ENCODE data around the gene ANKS1A.

The ANKS1A gene

GRCh38 chr6:35034411-35035191, 145.5 kb downstream of the ANKS1A start:
- H3K4me3 ChIP-seq (ENCODE audit: low read depth, low read length) = no peak overlapping the region

GRCh38 chr6:35035481-35036030, 146.5 kb downstream of the ANKS1A start:
- no peak overlapping the region for H3K4me3 ChIP-seq (ENCODE audit: low read depth, low read length)

- no peak overlapping the region for H3K4me3 ChIP-seq (ENCODE audit: low read depth, low read length)
These were observed 147.2 kb downstream of the ANKS1A start for GRCh38 chr6:35036059-35036827.

DNA sequence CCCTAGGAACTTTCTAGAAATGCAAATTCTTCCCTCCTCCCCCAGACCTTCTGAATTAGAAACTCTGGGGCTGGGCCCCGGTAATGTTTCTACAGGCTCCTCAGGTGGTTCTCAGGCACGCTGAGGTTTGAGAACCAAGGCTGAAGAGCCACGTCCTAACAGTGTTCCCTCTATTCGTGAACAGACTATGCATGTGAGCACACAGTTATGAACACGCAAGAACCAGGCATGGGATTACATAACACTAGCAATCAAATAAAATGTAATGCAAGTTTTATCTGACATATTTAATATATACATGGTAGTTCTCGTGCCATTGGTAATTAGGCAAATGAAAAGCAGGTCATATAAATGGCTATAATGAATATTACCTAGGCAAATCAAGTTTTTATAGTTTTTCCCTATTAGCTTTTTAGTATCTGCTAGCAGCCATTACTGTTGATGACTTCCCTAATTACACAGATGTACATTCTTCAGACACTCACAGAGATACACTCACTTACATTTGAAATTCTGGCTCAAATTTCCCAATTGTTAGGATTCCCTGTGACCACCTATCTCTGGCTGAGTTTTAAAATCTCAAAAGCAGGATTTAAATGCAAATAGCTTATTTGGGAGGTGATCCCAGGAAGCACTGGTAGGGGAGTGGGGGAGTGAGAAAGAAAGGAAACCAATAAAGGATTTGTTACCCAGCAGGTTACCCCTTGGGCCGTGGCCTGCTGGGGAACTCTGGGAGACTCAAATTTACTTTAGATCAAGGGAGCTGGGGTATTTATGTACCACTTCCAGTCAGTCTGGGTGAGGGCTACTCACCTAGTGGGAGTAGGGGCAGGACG, 148.0 kb downstream of the ANKS1A start:
- no peak overlapping the region for H3K4me3 ChIP-seq (ENCODE audit: low read depth, low read length)

GRCh38 chr6:35037664-35038038, 148.6 kb downstream of the ANKS1A start:
- no peak overlapping the region for H3K4me3 ChIP-seq (ENCODE audit: low read depth, low read length)

DNA sequence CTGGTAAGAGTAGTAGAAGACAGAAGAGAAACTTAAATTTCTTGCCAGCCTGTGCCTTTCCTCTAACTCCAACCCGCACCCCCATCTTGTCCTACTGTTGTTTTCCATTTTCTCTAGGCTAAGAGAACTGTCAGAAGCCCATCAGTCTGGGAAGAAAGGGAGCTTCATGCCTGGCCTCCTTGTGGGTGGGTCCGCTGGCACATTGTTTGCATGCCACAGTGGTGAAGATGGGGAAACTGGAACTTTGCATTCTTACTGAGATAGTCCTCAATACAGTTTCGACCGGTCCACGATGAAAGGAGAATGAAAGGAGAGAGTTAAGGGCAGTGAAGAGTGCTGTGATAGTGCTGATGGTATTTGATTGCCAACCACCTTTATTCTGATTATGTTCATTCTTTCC, 149.0 kb downstream of the ANKS1A start:
- H3K4me3 ChIP-seq (ENCODE audit: low read depth, low read length) = no peak overlapping the region

GRCh38 chr6:35040398-35040797, 151.3 kb downstream of the ANKS1A start:
- no peak overlapping the region for H3K4me3 ChIP-seq (ENCODE audit: low read depth, low read length)

- no peak overlapping the region for H3K4me3 ChIP-seq (ENCODE audit: low read depth, low read length)
These were observed 152.2 kb downstream of the ANKS1A start for GRCh38 chr6:35041086-35041861.

- no peak overlapping the region for H3K4me3 ChIP-seq (ENCODE audit: low read depth, low read length)
These were observed 153.2 kb downstream of the ANKS1A start for GRCh38 chr6:35042031-35042815.

DNA sequence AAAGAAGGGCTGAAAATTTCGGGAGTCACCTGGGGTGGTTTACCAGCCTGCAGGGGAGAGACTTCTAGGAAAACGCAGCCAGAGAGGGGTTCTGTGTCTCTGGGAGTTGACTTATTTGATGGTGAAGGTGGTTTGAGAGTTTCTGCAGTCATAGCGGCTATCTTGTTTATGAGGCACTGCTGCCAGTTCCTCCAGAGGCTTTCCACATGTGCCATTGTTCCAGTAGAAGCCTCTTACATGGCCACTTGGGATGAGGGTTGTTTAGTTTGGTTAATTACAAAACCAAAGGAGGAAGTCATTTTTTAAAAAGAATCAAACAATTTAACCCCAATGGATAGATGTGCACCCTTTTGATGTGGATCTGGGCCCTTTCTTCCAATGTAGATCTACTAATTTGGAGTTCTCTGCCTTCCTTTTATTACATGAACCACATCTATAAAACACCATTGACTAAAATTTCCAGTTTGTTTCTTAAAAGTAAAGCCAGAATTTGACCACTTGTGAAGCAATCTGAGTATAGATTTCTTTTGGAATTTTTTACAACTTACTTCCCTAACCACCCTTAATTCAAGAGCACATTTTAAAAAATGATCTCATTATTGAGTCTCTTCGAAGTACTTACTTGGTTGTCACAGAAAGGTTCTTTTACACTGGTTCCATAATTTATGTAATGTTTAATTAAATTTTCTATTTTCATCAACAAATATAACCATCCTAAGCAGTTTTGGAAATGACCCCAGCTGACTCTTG, 154.5 kb downstream of the ANKS1A start:
- H3K4me3 ChIP-seq (ENCODE audit: low read depth, low read length) = no peak overlapping the region

- H3K4me3 ChIP-seq (ENCODE audit: low read depth, low read length) = no peak overlapping the region
These were observed 155.2 kb downstream of the ANKS1A start for GRCh38 chr6:35044145-35044745.

DNA sequence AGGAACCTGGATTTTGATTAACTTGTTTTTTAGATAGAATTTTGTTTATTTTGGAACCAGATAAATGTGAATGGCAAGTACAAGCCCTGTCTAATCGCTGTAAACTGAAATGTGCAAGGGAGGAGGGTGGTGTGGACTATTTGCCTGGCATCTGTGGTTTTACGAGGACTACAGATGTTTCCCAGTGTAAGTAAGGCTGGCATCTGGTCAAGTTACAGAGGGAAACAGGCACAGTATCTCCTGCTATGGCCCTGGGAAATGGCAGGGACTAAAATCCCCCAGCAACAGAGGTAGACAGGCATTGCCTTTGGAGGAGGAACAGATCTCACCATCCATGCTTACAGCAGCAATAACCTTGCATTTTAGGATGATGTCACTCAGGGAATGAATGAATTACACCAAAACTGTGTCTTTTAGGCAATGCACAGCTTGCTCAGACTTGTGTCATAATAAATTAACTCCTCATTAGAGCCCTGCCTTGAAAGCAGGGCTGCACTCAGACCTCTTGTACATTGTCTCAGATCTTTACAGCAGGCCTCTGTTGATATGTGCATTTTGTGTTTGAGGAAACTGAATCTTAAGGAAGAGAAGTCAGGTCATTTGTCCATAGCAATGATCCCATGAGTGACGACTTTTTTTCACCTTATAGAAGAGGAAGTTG, 155.8 kb downstream of the ANKS1A start:
- no peak overlapping the region for H3K4me3 ChIP-seq (ENCODE audit: low read depth, low read length)

GRCh38 chr6:35046103-35046502, 157.0 kb downstream of the ANKS1A start:
- H3K4me3 ChIP-seq (ENCODE audit: low read depth, low read length) = no peak overlapping the region

DNA sequence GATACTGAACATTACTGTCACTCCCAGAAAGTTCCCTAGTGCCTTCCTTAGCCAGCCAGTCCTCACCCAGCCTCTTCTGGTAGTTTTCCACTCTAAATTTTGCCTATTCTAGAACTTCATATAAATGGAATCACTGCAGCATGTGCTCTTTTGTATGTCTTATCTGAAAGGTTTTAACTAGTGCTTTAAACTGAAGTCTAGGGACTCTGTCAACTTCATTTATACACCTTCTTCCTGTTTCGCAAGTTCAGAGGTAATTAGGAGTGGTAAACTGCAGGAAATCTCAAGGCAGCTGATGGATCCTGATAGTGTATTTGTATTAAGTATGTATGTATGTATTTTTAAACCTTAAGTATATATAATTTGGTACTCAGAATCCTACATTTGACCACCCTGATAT, 157.8 kb downstream of the ANKS1A start:
- H3K4me3 ChIP-seq (ENCODE audit: low read depth, low read length) = no peak overlapping the region

DNA sequence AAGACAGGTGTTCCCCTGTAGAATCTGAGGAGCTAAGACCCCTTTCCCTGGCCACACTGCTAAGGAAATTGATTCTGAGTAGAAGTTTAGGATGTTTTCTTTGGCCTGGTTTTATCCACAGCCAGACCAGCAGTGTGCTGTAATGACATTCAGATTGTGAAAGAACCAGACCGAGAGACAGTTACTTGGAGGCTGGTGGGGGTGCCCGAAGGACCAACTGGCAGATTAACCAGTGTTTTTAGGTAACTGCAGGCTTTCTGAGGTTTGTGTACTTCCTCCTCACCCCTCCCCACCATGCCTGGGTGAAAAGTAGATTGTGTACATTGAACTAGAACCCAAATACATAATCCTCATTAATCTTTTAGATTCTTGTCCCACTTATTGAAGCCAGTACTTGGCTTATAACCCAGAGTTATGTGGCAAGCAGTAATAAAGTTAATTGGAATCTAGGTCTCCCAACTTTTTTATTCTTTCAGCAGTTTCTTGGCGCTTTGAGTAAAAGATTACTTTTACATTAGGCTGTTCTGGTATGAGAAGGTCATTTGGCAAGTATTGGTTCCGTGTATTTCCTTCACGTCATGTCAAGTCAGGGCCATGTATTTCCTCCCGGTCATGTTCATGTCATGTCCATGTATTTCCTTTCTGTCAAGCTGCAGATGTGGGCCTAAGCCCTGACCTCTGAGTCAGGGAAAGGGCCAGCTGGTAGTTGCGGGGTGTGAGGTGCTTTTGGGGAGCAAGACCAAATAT, 158.4 kb downstream of the ANKS1A start:
- H3K4me3 ChIP-seq (ENCODE audit: low read depth, low read length) = no peak overlapping the region

DNA sequence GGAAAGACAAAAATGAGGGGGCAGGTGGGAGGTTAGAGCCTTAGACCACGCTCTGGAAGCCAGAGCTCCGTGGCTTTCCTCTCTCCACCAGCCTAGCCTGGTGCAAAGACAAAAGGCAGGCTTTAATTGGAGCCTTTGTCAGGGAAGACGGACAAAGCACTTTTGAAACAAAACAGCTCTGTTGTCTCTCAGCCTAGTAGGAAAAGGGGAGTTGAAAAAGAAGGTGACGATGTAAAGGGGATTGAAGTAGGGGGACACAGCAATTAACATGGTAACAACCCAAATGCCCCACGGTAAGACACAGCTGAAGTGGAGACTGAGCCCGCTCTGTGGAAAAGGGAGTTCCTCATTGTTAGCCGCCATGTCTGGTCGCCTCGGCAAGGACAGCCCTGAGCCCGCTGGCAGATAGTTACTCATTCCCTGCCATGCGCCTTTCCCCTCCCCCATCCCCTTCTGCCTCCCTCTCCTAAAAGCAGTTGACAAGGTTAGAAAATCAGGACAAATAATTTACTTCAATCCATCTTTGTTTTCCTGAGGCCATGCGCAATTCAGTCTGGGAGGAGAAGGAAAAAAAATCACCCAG, 159.1 kb downstream of the ANKS1A start:
- H3K4me3 ChIP-seq (ENCODE audit: low read depth, low read length) = no peak overlapping the region

DNA sequence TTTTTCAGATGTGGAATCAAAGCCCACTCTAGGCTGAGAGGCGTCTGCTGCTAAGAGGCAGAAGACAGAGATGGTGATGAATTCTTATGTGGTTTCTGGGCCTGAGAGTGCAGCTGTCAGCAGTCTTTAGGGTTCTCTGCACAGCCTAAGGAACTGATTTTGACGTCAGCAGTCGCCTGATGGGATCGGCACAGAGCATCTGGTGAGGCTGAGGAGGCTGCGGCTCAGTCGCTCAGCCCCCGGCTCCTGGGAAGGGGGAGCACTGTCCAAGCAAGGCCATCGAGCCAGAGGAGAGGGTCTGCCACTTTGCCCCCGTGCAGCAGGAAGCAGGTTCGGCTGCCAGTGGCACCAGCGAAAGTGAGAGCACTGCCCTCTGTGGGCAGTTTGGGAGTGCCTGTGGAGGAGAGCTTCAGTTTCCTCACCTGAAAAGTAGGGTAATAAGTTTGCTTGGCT, 159.6 kb downstream of the ANKS1A start:
- no peak overlapping the region for H3K4me3 ChIP-seq (ENCODE audit: low read depth, low read length)

Data from iPS-11a (cell line).